NCI-H2196 treated with DMSO at 0.1 percent for 48 hours (cell line): ENCODE data around the gene FBXO44.

Source experiments
- DNase-seq: peaks from one replicate; lab custom pipeline; 2025; ENCODE audit not compliant: unreplicated experiment; lab: John Stamatoyannopoulos, UW

FBXO44 gene

GRCh38 chr1:11639372-11639771 is 15.3 kb upstream of the FBXO44 start:
- no peak for DNase-seq

- DNase-seq, result no peak
Measured at GRCh38 chr1:11640101-11640500, 14.6 kb upstream of the FBXO44 start.

GRCh38 chr1:11640944-11641343 is 13.7 kb upstream of the FBXO44 start:
- DNase-seq, result no peak

GRCh38 chr1:11641776-11642305 is 12.8 kb upstream of the FBXO44 start:
- DNase-seq, result no peak

GRCh38 chr1:11642418-11643017 is 12.2 kb upstream of the FBXO44 start:
- peak; percentile 29 for DNase-seq

- no peak for DNase-seq
Measured at GRCh38 chr1:11643782-11644181, 10.9 kb upstream of the FBXO44 start.

GRCh38 chr1:11645270-11645669 is 9.4 kb upstream of the FBXO44 start:
- DNase-seq, result no peak

GRCh38 chr1:11645670-11646265 is 8.9 kb upstream of the FBXO44 start:
- DNase-seq, result peak; percentile 57

- no peak for DNase-seq
Measured at GRCh38 chr1:11646317-11646716, 8.4 kb upstream of the FBXO44 start.

GRCh38 chr1:11647333-11647732 is 7.3 kb upstream of the FBXO44 start:
- DNase-seq, result no peak

- no peak for DNase-seq
Measured at GRCh38 chr1:11648039-11648438, 6.6 kb upstream of the FBXO44 start.

GRCh38 chr1:11648732-11649158 is 5.9 kb upstream of the FBXO44 start:
- no peak for DNase-seq

- no peak for DNase-seq
Measured at GRCh38 chr1:11649237-11649623, 5.4 kb upstream of the FBXO44 start.

GRCh38 chr1:11649624-11650330 is 4.9 kb upstream of the FBXO44 start:
- DNase-seq, result no peak

- no peak for DNase-seq
Measured at GRCh38 chr1:11650331-11650991, 4.2 kb upstream of the FBXO44 start.

GRCh38 chr1:11651017-11651416 is 3.7 kb upstream of the FBXO44 start:
- no peak for DNase-seq

- no peak for DNase-seq
Measured at GRCh38 chr1:11652203-11652780, 2.4 kb upstream of the FBXO44 start.

- DNase-seq, result no peak
Measured at GRCh38 chr1:11653101-11653860, 1.4 kb upstream of the FBXO44 start.

- DNase-seq, result no peak
Measured at GRCh38 chr1:11653861-11654136, 878 bp upstream of the FBXO44 start.

- DNase-seq, result no peak
Measured at GRCh38 chr1:11654939-11655808, 497 bp downstream of the FBXO44 start.
